ENCODE measurements around the gene LHPP.

LHPP gene

DNA sequence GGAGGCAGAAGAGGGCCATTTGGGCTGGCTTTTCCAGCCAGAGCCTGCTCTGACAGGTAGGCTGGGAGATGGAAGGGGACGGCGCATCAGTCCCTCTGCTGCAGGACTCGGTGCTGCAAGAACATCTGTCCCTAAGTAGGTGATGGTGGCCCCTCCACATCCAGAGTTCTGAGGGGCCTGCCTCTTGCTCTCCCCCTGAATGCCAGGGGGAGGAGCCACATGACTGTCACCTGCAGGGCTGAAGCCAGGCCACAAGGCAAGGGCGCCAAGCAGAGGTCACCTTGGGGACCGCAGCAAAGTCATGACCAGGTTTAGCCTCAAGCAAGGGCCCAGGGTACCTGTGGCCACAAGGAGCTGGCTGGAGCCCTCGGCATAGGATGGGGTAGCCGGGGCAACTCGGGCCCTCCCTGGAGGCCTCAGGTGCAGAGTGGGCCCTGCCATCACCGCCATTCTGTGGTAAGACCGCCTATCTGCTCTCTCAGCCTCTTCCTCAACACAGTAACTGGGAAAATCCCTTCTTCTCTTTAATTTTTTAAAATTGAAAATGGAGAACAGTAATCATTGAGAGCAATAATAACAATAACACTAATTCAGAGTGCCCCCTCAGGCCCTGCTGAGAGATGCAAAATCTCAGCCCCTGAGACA lies 183.3 kb downstream of the LHPP start:
- no peak for DNase-seq (ENCODE audit: low read depth)

DNA sequence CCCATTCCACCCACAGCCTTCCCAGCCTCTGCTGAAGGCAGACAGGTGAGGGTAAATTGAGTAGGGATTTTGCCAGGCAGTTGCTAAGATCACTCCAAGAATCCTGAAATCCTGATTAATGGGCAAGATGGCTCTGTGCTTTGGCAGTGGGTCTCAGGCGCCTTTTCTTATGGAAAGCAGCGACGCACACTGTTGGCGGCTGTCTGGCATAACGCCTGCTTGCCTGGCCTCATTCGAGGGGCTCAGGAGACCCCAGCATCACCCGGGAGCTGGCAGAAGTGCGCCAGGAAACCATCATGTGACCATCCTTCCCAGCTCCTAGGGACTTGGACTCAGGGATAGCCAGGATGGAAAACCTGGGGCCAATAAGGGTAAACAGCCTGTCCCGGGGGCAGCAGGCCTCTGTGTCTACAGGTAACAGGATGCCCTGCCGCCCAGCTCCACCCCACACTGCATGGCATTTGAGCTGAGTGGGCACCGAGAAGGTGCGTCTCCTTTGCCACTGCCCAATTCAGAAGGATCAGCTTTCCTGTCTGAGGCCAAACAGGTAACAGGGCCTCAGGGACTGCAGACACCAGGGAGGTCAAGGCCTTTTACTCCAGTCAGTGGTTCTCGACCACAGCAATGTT lies 184.0 kb downstream of the LHPP start:
- DNase-seq (ENCODE audit: low read depth), result no peak

DNA sequence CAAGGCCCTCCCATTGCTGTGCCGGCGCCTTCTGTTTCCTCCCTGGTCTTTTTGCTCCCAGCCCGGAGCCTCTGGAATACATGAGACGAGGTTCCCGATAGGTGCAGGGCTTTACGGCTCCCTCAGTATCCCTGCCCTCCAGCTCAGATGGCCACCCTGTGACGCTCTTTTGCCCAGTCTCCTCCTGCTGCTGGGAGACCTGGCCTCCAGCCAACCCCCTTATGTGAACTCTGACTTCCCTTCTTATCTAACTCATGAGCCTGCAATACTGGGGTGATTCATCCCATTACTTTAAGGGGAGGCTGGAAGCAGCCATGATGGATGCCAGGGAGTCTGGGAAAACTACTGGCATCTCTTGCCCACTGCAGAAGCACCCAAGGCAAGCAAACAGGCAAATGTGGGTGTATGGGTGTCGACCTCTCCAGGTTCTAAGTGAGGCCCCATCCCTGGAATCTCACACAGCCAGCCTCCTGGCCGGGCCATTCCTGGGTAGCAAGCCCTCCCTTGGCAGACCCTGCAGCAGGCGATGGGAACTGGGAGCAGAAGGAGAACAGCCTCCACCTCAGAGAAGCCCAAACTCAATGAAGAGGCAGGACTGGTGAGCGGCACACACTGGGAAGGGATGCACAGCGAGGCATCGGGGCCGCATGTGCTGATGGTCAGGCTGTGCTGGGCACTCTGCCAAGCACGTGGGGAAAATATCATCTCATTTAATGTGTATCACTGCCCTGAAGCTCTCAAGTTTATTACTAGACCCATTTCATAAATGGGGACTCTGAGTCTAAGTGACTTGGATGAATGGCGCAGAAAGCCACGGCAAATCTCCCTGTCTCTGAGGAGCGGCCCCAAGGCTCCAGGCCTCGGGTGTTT lies 185.1 kb downstream of the LHPP start:
- DNase-seq (ENCODE audit: low read depth), result peak; percentile 91

DNA sequence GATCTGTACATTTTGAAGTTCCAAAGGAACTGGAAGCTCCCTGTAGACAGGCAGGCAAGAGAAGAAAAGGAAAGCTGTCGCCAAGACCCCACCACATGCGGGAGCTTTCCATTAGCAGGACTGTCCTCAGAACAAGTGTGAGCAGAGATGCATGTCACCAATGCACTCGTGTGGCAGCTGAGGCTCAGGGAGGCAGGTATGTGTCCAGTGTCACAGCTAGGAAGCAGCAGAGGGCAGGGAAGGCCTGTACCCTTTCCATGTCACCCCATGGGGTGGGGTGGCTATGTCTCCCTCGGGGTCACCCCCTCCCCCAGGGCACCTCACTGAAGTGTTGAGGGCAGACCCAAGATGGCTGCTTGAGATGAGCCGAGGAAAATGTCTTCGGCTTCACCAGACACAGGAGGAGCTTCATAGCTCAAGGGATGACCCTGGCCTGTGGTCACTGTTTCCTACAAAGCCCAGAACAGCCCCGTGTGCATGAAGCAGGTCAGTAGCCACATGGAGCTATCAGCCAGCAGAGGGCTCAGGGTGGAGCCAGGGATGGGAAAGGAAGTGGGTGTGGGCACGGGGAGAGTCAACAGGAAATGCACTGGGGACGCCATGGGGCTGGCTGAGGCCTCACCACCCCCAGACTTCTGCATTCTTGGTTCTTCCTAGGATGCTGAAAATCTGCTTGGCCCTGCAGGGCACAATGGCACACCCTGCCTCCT lies 186.0 kb downstream of the LHPP start:
- DNase-seq (ENCODE audit: low read depth), result peak; percentile 66

DNA sequence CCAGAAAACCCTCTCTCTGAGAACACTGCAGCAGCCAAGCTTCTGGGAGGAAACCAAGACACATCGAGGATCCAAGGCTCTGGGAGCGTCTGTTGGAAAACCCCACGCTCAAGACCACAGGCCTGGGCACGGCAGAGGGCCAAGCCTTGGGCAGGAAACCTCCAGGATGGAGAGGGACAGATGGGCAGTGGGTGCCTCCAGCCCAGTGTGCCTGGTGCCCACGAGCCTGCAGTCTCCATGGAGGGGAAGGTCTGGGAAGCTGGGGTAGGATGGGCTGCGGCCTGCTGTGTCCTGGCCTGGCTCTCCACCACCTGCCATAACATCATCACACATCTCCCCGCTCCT lies 186.5 kb downstream of the LHPP start:
- no peak for DNase-seq (ENCODE audit: low read depth)

DNA sequence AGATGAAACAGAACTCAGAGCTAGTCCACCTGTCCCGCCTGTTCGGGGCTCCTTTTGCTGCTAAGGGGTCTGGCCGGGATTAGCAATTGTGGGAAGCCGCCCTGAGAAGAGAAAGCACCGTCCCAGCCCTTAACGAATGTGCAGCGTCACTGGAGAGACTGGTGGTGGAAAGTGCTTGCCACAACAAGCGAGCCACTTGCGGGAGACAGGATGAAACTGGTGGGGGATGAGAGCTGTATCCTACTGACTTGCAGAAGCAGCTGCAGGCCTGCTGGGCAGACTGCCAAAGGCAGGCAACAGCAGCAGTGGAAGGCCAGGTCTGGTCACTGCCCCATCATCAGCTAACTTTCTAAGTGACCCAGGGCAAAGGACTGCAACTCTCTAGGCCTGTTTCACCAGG lies 187.1 kb downstream of the LHPP start:
- peak; percentile 69 for DNase-seq (ENCODE audit: low read depth)

DNA sequence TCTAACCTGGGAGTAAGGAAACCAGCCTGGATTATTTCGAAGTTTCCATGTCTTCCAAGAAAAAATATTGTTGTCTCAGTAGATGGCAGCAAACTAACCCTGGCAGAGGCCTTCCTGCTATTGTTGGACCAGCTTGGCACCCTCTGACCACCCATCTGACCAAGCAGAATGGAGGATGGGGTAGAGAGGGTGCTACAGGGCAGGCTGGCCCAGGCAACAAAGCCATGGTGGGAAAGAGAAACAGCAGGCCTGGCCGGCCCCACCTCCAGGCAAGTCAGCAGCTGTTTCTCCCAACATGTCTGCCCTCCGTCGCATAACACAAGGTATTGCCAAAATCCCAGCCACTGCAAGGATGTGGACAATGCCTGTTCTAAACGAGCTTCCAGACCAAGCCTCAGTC lies 187.6 kb downstream of the LHPP start:
- peak; percentile 14 for DNase-seq (ENCODE audit: low read depth)

DNA sequence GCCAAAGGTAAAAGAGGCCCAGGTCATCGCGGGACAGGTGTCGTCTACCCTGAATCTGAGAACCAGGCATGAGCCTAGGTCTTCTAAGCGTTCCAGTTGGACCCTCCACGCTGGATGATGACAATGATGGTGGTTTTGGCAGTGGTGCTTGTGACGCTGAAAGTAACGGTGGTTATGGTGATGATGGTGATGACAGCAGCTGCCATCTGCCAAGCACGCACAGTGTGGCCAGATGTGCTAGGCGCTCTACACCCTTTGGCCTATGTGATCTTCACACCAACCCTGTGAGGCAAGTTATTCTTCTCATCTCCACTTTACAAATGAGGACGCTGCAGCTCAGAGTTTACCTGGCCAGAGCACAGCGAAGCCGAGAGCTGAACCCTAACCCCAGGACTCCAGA lies 188.6 kb downstream of the LHPP start:
- DNase-seq (ENCODE audit: low read depth), result no peak

DNA sequence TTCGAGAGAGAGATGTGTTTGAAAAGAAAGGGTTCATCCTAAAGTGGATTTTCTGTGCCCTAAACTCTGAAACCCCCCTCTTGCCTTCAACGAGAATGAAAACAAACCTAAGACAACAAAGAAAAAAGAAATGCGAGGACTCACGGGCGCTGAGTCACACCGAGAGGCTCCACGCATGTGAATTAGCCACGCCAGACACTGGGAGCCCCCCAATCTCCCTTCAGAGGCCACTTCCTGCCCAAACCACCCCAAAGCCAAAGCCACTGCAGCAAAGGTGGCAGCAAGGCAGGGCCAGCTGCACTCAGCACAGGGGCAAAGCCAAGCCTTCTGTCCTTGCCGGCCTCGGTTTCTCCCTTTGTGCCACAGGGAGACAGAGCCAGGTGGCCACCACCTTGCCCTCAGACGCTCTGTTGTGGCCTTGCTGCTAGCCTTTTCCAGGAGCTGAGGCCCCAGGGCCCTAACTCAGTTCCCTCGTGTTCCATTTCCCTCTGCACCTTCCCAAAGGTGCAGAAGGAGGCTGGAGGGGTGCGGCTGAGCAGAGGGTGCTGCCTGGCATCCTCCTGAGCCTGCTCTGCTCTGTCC lies 189.3 kb downstream of the LHPP start:
- no peak for DNase-seq (ENCODE audit: low read depth)

DNA sequence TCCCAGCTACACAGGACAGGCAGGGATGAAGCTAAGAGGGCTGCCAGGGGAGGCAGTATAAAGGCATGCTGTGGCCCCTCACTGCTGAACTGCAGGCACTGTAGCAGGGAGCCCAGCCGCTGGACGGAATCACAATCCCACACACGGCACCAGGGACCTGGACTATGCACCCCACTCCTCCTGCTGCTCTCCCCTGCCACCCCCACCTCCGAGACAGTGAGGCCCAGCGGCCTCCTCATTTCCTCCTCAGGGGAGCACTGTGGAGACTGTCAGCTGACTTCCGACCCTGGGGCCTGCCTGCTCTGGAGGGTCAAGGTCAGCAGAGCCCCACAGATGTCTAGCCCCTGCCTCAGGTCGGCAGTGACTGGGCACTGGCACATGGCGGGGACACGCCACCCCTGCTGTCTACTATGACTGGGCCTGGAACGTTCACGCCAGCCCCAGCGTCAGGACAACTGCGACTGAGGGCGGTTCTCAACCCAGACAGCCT lies 189.8 kb downstream of the LHPP start:
- DNase-seq (ENCODE audit: low read depth), result no peak

DNA sequence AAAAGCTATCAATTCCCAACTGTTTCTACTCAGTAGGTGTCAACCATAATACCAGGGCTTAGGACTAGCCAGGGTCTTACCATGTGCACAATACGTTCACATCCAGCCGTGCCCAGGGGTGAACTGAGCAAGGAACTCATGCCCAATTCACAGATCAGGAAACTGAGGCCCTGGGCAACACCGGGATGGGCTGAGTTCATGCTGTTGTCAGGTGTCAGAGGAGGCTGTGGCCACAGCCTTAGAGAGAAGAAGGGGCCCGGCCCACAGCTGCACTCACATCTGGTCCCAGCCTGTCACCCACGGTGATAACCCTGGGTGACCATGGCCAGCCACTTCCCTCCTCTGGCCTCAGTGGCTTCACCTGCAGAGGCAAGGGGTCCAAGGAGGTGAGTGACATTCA lies 190.6 kb downstream of the LHPP start:
- no peak for DNase-seq (ENCODE audit: low read depth)

DNA sequence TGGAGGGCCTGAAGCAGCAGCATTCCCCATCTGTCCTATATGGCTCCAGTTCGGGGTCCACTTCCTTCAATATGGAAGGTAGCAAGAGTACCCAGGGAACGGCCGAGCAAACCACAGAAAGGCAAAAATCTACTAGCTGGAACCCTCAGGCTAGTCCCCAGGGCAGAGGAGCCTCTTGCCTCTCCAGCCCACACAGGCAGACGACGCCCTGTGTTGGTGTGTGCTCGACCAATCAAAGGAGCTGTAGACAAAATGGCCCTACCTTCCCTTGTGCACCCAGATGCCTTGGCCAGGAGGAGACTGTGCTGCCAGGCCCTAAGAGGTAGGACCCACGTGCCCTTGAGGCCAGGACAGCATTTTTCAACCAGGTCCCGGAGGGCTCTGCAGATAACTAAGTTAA lies 191.1 kb downstream of the LHPP start:
- DNase-seq (ENCODE audit: low read depth), result no peak

DNA sequence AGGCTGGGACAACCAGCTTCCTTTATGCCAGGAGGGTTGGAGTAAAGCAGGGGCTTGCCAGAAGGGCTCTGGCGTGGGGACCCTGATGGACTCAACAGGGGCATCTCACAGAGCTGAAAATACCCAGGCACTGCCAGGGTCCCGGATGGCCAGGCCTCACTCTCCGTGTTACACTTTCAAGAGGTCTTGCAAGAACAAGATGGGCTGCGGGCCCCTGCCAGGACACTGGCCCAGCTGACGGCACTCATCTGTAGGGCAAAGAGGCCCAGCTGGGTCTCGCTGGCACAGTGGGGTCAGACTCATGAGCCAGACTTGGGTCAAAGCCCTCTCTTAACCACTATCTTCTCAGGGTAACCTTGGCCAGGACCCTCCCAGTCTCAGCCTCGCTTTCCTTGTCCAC lies 191.7 kb downstream of the LHPP start:
- DNase-seq (ENCODE audit: low read depth), result no peak

DNA sequence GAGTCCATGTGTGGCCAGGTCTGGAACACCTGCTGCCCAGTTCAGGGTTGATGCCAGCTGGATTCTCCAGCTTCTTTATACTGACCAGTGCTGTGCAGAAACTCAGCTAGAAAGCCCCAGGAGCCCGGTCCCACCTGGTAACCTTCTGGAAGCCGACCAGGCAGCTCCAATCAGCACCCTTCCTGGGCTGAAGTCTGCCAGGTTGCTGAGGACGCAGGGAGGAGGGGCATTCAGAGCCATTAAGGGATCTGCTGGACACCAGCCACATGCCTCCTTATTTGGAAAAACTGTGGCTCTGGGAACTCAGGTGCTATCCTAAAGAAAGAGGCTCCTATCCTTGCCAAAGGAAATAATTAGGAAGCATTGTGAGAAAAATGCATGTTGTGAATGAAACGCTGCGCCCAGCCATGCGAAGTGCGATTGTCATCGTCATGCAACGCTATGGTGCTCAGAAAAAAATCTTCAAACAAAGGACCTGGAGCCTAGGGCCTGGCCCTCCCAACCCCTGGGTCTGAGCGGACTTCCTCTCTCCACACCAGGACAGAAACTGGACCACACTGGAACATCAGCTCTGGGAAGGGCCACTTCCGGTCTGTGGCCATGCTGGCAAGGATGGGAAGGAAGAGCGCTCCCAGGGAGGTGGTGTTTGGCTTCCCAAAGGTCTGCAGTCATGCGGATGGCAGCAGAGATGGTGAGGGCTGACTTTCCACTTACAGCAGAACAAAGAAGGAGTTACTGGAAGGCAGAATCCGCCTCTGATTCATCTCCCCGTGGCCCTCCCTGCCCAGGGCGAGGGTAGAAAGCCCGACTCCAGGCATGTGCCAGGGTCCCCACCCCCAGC lies 192.4 kb downstream of the LHPP start:
- DNase-seq (ENCODE audit: low read depth), result no peak

DNA sequence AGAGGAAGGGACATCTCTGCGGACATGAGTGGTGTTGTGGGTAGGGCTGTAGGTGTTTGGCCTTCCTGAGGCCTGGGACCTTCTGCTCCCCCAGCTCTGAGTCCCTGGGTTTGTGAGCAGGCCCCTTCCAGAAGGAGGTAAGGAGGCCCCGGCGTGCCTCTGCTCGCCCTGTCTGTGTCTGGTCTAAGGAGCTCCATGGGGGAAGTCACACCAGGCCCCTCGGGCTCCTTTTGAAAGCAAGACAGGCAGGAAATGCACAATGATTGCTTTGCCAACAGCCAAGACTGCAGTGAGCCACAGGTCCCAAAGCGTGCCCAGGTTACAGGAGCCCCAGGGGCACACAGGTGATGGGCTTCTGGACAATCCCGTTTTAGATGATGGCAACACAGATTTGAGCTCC lies 193.1 kb downstream of the LHPP start:
- DNase-seq (ENCODE audit: low read depth), result no peak

DNA sequence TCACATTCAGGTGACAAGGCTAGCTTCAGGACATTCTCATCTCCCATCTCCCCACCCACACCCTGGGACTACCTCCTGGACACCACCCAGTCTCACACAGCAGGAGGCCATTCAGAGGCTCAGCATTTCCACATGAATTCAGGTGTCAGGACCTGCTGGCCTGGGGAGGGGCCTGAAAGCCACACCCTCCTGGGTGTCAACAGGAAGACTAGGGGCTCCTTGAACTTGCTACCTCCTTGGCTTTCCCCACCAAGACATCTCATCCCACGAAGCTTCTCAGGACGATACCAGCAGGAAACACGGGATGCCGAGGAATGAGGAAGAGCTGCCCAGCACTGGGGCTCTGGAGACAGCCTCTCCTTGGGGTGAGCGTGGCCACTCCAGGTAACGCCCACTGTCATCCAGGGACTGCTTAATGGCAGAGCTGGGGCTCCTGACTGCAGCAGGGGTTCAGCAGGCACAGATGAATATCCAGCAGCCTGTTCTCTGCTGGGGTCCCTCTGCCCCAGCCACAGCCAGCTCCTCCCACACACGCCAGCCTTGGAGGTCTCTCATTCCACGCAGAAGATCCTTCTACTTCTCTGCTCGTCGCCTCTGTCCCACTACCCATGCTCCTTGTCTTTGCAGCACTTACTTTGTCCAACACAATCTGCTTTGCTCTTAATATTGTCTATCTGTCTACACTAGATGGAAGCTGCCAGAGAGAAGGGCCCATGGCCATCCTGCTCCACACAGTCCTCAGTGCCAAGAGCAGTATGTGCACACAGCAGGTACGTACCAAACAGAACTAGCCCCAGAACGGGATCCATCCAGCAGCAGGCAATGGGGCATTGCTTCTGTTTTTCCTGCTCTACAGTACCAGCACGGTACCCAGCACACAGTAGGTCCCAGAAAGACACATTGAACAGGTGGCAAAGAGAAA lies 193.8 kb downstream of the LHPP start:
- no peak for DNase-seq (ENCODE audit: low read depth)

DNA sequence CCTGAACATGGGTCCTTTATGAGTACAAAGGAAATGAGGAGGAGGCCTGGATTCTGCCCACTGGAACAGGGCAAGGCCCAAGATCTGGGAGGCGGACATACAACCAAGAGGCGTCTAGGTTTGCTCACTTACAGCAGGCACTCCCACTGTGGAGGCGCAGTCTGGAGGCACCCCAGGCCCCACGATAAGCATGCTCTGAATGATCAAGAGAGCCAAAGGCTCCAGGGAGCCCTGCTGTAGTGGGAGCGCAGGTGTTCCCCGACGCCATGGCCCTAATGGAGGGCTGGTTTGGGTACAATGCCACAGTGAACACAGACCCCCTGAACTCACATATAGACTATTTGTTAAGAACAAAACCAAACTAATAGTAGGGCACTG lies 194.5 kb downstream of the LHPP start:
- no peak for DNase-seq (ENCODE audit: low read depth)

DNA sequence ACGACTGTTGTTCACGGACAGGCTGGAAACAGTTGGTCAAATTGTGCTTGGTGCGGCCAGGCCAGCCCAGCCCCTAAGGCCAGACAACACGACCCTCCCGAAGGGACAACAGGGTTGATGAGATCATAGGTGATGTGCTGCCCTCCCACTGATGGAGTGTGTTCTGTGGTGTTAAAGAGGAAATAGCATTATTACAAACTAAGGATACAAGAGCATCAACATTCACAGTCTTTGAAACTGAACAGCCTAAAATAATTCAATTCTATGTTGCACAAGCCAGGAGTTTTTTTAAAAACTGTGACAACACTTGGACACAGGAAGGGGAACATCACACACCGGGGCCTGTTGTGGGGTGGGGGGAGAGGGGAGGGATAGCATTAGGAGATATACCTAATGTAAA lies 194.9 kb downstream of the LHPP start:
- DNase-seq (ENCODE audit: low read depth), result no peak

DNA sequence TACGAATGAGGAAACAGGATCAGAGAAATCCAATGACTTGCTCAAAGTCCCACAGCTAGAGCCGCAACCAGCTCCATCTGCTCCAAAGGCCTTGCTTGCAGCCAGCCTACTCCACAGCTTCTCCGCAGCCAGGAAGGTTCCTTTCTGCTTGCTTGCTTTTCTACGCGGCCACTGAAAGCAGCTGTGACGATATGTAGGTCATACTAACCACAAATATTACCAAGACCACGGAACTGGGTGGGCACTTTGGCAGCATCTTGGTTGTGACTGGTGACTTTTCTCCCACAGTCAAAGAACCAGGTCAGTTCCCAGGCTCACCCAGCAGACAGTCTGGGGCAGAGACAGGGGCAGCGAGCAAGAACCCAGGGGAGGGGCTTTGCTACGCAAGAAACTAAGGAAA lies 196.2 kb downstream of the LHPP start:
- DNase-seq (ENCODE audit: low read depth), result peak; percentile 38

DNA sequence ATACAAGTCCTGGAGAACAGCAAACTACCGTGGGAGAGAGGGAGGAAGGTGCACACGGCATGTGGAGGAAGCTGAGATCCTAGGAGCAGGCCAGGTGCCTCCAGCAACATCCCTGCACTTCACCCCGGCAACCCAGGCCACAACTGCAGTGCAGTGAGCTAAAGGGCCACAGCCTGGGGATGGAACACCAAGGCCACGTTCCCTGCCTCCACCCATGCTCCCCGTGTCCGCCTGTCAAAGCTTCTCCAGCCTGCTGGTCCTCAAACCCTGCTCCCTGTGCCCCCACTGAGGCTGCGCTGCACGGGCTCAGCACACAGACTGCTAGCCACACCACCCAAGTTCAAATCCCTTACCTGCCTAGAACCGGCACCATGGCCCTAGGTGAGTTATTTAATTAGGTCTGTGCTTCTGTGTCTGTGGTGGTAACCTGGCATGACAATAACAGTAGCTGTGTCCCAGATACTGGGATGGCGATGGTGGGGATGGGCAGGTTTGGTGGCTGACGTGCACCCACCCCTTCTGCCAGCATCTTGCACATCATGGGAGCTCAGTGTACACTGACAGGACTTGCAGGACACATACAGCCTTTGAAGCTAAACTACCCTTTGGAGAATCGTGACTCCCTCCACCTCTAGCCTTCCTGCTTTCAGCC lies 197.1 kb downstream of the LHPP start:
- no peak for DNase-seq (ENCODE audit: low read depth)

Measured in EH (cell line).